Panc1 (cell line): ENCODE data around the gene SCO2. TPM values are rescaled to one million over a fixed set of nuclear protein-coding genes. Genes with fewer than 3 reads are reported as not detected.

Experiments used
- ATAC-seq: fragments of 200-7000 bp; cut with Tn5 transposase; 2 replicates; pipeline ENCODE4 v1.9.1; 2020; ENCODE audit warnings: mild to moderate bottlenecking, moderate library complexity
- BruUV-seq: library from RNA; stranded (reverse); fragments of 400-500 nt; replicated peaks from 2 replicates; lab custom pipeline; 2021; lab: Mats Ljungman, UMichigan
- CTCF ChIA-PET: fragments of 300-600 bp; sonication (Branson Sonifier 250); formaldehyde crosslinking; loops from one replicate; lab custom pipeline; 2022; ENCODE audit warnings: antibody characterized with exemption; lab: Charles Lee
- POLR2A ChIA-PET: fragments of 300-600 bp; sonication (Branson Sonifier 250); formaldehyde crosslinking; loops from one replicate; lab custom pipeline; 2022; ENCODE audit warnings: antibody characterized with exemption; lab: Charles Lee
- DNase-seq: peaks from one replicate; pipeline ENCODE4 v3.0.0-alpha.2; 2010; ENCODE audit warnings: low read depth, low spot score
- H3K27ac ChIP-seq: 2 replicates; pipeline ENCODE4 v1.5.1; 2011; ENCODE audit warnings: mild to moderate bottlenecking, low read length, inconsistent platforms
- H3K27me3 ChIP-seq: fragments of 200-500 bp; sonication (Bioruptor generic); 2 replicates; pipeline ENCODE4 v1.6.0; 2014; ENCODE audit warnings: low read length, inconsistent platforms; ENCODE audit not compliant: control insufficient read depth, insufficient read depth
- H3K36me3 ChIP-seq: fragments of 200-500 bp; sonication (Bioruptor generic); 2 replicates; pipeline ENCODE4 v1.5.1; 2014; ENCODE audit warnings: inconsistent platforms, mild to moderate bottlenecking, low read length, moderate library complexity; ENCODE audit not compliant: control insufficient read depth, insufficient read depth
- H3K4me1 ChIP-seq: 2 replicates; pipeline ENCODE4 v1.5.1; 2011; ENCODE audit warnings: inconsistent platforms, mild to moderate bottlenecking, low read length, moderate library complexity; ENCODE audit not compliant: control insufficient read depth, insufficient read depth
- H3K4me3 ChIP-seq, 2 experiments: 2 replicates each; pipeline ENCODE4 v1.5.1; 2011 to 2012; ENCODE audit warnings: low read depth in 2 of 2, low read length in 2 of 2, mild to moderate bottlenecking in 2 of 2, inconsistent platforms in 1 of 2, moderate library complexity in 1 of 2
- H3K9me3 ChIP-seq: fragments of 200-500 bp; sonication (Bioruptor generic); 2 replicates; pipeline ENCODE4 v1.5.1; 2014; ENCODE audit warnings: low read depth, mild to moderate bottlenecking, inconsistent platforms, low read length, moderate library complexity; ENCODE audit not compliant: control insufficient read depth, insufficient read depth
- POLR2AphosphoS5 ChIP-seq: IDR thresholded peaks from 2 replicates; pipeline ENCODE4 v1.6.1; 2012; ENCODE audit warnings: mild to moderate bottlenecking, low read depth, low read length, moderate library complexity
- SIN3A ChIP-seq: IDR thresholded peaks from 2 replicates; pipeline ENCODE4 v1.6.1; 2012; ENCODE audit warnings: low read depth, mild to moderate bottlenecking, low read length, moderate library complexity, borderline replicate concordance; ENCODE audit not compliant: insufficient read depth
- TCF7L2 ChIP-seq: IDR thresholded peaks from 2 replicates; pipeline ENCODE4 v1.6.1; 2011; ENCODE audit warnings: mild to moderate bottlenecking, low read depth, low read length, inconsistent platforms
- in situ Hi-C: cut with HindIII; loops from 2 replicates; pipeline ENCODE4 v1.10.0; 2016; ENCODE audit warnings: low sequenced_read_pairs, low pct_unique_long_range_greater_than_20kb
- intact Hi-C: fragments of 100-400 bp; cut with micrococcal nuclease; formaldehyde crosslinking; loops from one replicate; pipeline ENCODE4 v1.10.0; 2022; ENCODE audit not compliant: unreplicated experiment
- total RNA-seq: library from RNA; stranded (reverse); gene quantifications from one replicate; pipeline ENCODE4 v1.2.1, GENCODE V29; 2021; ENCODE audit not compliant: unreplicated experiment
- TF ChIP-seq, protein P1 (sequence below): fragments of 450-650 bp; IDR thresholded peaks from 2 replicates; pipeline ENCODE4 v1.5.1; 2017; ENCODE audit warnings: mild to moderate bottlenecking
- TF ChIP-seq, protein P2 (sequence below), 2 experiments: IDR thresholded peaks; 2 replicates each; pipeline ENCODE4 v1.6.1; 2011 to 2012; ENCODE audit warnings: low read depth in 2 of 2, control low read depth in 1 of 2, low read length in 1 of 2, mild to moderate bottlenecking in 1 of 2, moderate library complexity in 1 of 2; ENCODE audit not compliant: insufficient read depth in 1 of 2

The SCO2 gene
- total RNA-seq, 1 experiment from 2014 or later, result 14.2 TPM

DNA sequence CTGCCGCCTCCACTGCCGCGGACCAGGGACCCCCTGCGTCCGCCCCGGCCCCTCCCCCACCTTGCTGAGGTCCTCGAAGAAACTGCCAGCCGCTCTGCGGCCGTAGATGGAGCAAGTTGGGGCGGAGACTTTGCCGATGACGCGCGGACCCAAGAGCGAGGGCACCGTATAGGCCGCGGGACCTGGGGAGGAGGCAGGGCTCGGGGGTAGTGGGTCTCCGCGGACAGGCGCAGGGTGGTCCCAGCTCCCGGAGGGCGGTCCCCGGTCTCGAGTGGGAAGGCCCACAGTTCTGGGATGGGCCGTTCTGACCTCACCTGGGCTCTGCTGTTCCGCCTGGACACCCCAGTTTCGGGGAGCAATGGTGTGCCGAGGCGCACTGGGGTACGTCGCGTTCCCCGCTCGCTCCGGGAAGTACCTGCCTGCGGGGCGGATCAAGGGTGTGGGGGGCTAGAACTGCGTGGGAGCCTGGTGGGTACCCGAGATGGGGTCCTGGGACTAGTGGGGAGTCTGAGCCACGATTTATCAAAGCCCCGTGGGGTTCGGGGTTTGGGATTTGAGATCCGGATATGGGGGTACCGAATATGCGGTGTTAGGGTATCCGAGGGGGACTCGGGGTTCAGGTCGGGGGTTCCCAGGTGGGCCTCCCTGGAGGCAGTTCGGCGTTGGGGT is 5.6 kb upstream of the SCO2 start:
- intact Hi-C loops (no loop called here), in situ Hi-C loops (no loop called here)
- CTCF ChIA-PET, result no interaction called here
- DNase-seq, result no peak
- H3K4me1 ChIP-seq, result peaks cover 7% of the 10 kb centered on the region
- no peaks in the 10 kb centered on the region for H3K27me3 ChIP-seq
- peak; percentile 44 for ATAC-seq
- no peaks in the 10 kb centered on the region; the same call in 1 of the 2 replicates for H3K36me3 ChIP-seq
- peak overlapping the region; percentile 56 to 79 for H3K4me3 ChIP-seq
- POLR2A ChIA-PET, result no interaction called here
- BruUV-seq, result TSS peak; percentile 71
- H3K9me3 ChIP-seq, result no peaks in the 10 kb centered on the region
- TF ChIP-seq, protein P1, sequence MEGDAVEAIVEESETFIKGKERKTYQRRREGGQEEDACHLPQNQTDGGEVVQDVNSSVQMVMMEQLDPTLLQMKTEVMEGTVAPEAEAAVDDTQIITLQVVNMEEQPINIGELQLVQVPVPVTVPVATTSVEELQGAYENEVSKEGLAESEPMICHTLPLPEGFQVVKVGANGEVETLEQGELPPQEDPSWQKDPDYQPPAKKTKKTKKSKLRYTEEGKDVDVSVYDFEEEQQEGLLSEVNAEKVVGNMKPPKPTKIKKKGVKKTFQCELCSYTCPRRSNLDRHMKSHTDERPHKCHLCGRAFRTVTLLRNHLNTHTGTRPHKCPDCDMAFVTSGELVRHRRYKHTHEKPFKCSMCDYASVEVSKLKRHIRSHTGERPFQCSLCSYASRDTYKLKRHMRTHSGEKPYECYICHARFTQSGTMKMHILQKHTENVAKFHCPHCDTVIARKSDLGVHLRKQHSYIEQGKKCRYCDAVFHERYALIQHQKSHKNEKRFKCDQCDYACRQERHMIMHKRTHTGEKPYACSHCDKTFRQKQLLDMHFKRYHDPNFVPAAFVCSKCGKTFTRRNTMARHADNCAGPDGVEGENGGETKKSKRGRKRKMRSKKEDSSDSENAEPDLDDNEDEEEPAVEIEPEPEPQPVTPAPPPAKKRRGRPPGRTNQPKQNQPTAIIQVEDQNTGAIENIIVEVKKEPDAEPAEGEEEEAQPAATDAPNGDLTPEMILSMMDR, result no peak
- 0 out of 2 replicates have a peak, but pooled peaks have one; percentile 18 for TF ChIP-seq SIN3A
- peak; percentile 58 for TF ChIP-seq POLR2AphosphoS5
- peak overlapping the region; percentile 91 for H3K27ac ChIP-seq

DNA sequence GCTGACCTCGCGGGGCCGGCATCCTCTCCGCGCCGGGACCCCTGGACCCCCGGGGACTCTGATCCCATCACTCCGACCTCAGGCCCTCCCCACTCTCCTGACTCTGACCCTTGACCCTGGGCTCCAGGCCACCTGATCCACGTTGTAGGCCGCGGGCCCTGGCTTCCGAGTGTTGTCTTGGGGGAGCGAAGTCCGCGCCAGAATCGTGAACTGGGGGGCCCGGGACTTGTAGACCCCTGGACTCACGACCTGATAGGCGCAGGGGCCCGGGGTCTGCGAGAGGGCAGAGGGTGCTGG is 5.1 kb upstream of the SCO2 start:
- Histone ChIP-seq H3K27me3 (no peaks in the 10 kb centered on the region), H3K27ac (peak overlapping the region; percentile 91), H3K4me1 (peaks cover 7% of the 10 kb centered on the region), H3K36me3 (no peaks in the 10 kb centered on the region; the same call in 1 of the 2 replicates), H3K4me3 (peak overlapping the region; percentile 56 to 79), H3K9me3 (no peaks in the 10 kb centered on the region)
- no TSS peak for BruUV-seq
- TF ChIP-seq SIN3A, result no peak
- no peak for TF ChIP-seq POLR2AphosphoS5
- TF ChIP-seq TCF7L2, result no peak
- TF ChIP-seq, protein P2, sequence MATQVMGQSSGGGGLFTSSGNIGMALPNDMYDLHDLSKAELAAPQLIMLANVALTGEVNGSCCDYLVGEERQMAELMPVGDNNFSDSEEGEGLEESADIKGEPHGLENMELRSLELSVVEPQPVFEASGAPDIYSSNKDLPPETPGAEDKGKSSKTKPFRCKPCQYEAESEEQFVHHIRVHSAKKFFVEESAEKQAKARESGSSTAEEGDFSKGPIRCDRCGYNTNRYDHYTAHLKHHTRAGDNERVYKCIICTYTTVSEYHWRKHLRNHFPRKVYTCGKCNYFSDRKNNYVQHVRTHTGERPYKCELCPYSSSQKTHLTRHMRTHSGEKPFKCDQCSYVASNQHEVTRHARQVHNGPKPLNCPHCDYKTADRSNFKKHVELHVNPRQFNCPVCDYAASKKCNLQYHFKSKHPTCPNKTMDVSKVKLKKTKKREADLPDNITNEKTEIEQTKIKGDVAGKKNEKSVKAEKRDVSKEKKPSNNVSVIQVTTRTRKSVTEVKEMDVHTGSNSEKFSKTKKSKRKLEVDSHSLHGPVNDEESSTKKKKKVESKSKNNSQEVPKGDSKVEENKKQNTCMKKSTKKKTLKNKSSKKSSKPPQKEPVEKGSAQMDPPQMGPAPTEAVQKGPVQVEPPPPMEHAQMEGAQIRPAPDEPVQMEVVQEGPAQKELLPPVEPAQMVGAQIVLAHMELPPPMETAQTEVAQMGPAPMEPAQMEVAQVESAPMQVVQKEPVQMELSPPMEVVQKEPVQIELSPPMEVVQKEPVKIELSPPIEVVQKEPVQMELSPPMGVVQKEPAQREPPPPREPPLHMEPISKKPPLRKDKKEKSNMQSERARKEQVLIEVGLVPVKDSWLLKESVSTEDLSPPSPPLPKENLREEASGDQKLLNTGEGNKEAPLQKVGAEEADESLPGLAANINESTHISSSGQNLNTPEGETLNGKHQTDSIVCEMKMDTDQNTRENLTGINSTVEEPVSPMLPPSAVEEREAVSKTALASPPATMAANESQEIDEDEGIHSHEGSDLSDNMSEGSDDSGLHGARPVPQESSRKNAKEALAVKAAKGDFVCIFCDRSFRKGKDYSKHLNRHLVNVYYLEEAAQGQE (IDR thresholded peaks at IDR 0.05; ENCODE audit: insufficient read depth in 1 of 2, low read depth in 2 of 2, low read length in 1 of 2), result no peak
- TF ChIP-seq, protein P1, result no peak
- DNase-seq (no peak), ATAC-seq (no peak)
- intact Hi-C loops, result no loop called here
- CTCF ChIA-PET, result no interaction called here
- in situ Hi-C loops, result no loop called here
- POLR2A ChIA-PET, result no interaction called here
